BE2C (cell line): ENCODE measurements around the gene ATF6.

Experiments
- DNase-seq: peaks from one replicate; pipeline ENCODE4 v3.0.0-alpha.2; 2020
- H3K27me3 ChIP-seq: fragments of 250-450 bp; sonication (Bioruptor Pico); 2 replicates; pipeline ENCODE4 v1.5.1; 2020; ENCODE audit warnings: mild to moderate bottlenecking
- H3K36me3 ChIP-seq: fragments of 250-450 bp; sonication (Bioruptor Pico); 2 replicates; pipeline ENCODE4 v1.5.1; 2020; ENCODE audit warnings: mild to moderate bottlenecking
- H3K4me1 ChIP-seq: fragments of 250-450 bp; sonication (Bioruptor Pico); 2 replicates; pipeline ENCODE4 v1.5.1; 2020
- H3K4me3 ChIP-seq: 2 replicates; pipeline ENCODE4 v1.5.1; 2011; ENCODE audit warnings: low read depth, low read length
- H3K9me3 ChIP-seq: fragments of 250-450 bp; sonication (Bioruptor Pico); 2 replicates; pipeline ENCODE4 v1.5.1; 2020
- CTCF ChIP-seq: IDR thresholded peaks from 2 replicates; pipeline ENCODE4 v1.5.1; 2012; ENCODE audit warnings: mild to moderate bottlenecking, low read depth, low read length

The ATF6 gene

GRCh38 chr1:161982917-161983316, 216.8 kb downstream of the ATF6 start:
- TF ChIP-seq CTCF = no peak
- Histone ChIP-seq H3K4me1 (no peaks in the 10 kb centered on the region), H3K9me3 (no peaks in the 10 kb centered on the region; the same call in 1 of the 2 replicates), H3K36me3 (no peaks in the 10 kb centered on the region), H3K27me3 (no peaks in the 10 kb centered on the region), H3K4me3 (no peak overlapping the region)
- no peak for DNase-seq

GRCh38 chr1:161983725-161984124, 217.6 kb downstream of the ATF6 start:
- no peak for TF ChIP-seq CTCF
- Histone ChIP-seq H3K27me3 (no peaks in the 10 kb centered on the region), H3K9me3 (no peaks in the 10 kb centered on the region; the same call in 1 of the 2 replicates), H3K4me3 (no peak overlapping the region), H3K36me3 (no peaks in the 10 kb centered on the region), H3K4me1 (no peaks in the 10 kb centered on the region)
- DNase-seq = no peak

- Histone ChIP-seq H3K36me3 (no peaks in the 10 kb centered on the region), H3K9me3 (no peaks in the 10 kb centered on the region; the same call in 1 of the 2 replicates), H3K4me3 (no peak overlapping the region), H3K4me1 (no peaks in the 10 kb centered on the region), H3K27me3 (no peaks in the 10 kb centered on the region)
- no peak for TF ChIP-seq CTCF
- no peak for DNase-seq
Measured at GRCh38 chr1:161985301-161985822, 219.2 kb downstream of the ATF6 start.

GRCh38 chr1:161986328-161986727, 220.2 kb downstream of the ATF6 start:
- no peak for TF ChIP-seq CTCF
- Histone ChIP-seq H3K27me3 (no peaks in the 10 kb centered on the region), H3K4me3 (no peak overlapping the region), H3K4me1 (no peaks in the 10 kb centered on the region), H3K36me3 (no peaks in the 10 kb centered on the region), H3K9me3 (no peaks in the 10 kb centered on the region; the same call in 1 of the 2 replicates)
- DNase-seq = no peak

- Histone ChIP-seq H3K36me3 (no peaks in the 10 kb centered on the region), H3K4me3 (no peak overlapping the region), H3K4me1 (no peaks in the 10 kb centered on the region), H3K9me3 (no peaks in the 10 kb centered on the region; the same call in 1 of the 2 replicates), H3K27me3 (no peaks in the 10 kb centered on the region)
- no peak for TF ChIP-seq CTCF
- no peak for DNase-seq
Measured at GRCh38 chr1:161987303-161987702, 221.2 kb downstream of the ATF6 start.

GRCh38 chr1:161987872-161988271, 221.8 kb downstream of the ATF6 start:
- H3K9me3 ChIP-seq = no peaks in the 10 kb centered on the region; the same call in 1 of the 2 replicates

More at GRCh38 chr1:161987872-161988271, 221.8 kb downstream of the ATF6 start:
- no peaks in the 10 kb centered on the region for H3K36me3 ChIP-seq
- DNase-seq = no peak
- H3K27me3 ChIP-seq = no peaks in the 10 kb centered on the region
- H3K4me1 ChIP-seq = no peaks in the 10 kb centered on the region
- H3K4me3 ChIP-seq = no peak overlapping the region
- no peak for TF ChIP-seq CTCF
